ENCODE data around the gene IGF1R. TPM values are rescaled to one million over a fixed set of nuclear protein-coding genes. Genes with fewer than 3 reads are reported as not detected.
A peak's percentile ranks its signal among the peaks of the same experiment; 100 is the strongest.

IGF1R gene
- total RNA-seq, 2 experiments from 2014 or later = 22.8 to 24.7 TPM

- H3K27ac Mint-ChIP-seq = no peak overlapping the region
- H3K9me3 Mint-ChIP-seq = peaks cover 1% of the 10 kb centered on the region
- no peaks in the 10 kb centered on the region for H3K27me3 Mint-ChIP-seq
- no peak for TF ChIP-seq CTCF (IDR thresholded peaks at IDR 0.05)
- no peak overlapping the region for H3K4me3 Mint-ChIP-seq
- intact Hi-C loops (cut with micrococcal nuclease) = no loop called here
- H3K4me1 Mint-ChIP-seq (ENCODE audit: low read depth) = peaks cover 36% of the 10 kb centered on the region
- ChIA-PET CTCF (interaction anchor here (5.3 kb wide), 1 partner anchor 11 kb away, joined by 22 read pairs; no protein-coding TSS in a partner anchor), POLR2A (no interaction called here)
- H3K36me3 Mint-ChIP-seq (ENCODE audit: low read depth) = peaks cover 3% of the 10 kb centered on the region
- no peak for DNase-seq
- no peak for ATAC-seq
Measured at GRCh38 chr15:98870788-98871187, 222.4 kb downstream of the IGF1R start.

- TF ChIP-seq CTCF (IDR thresholded peaks at IDR 0.05) = no peak
- intact Hi-C loops (cut with micrococcal nuclease) = no loop called here
- ATAC-seq (no peak), DNase-seq (no peak)
- Mint-ChIP-seq H3K27me3 (no peaks in the 10 kb centered on the region), H3K36me3 (ENCODE audit: low read depth) (peaks cover 3% of the 10 kb centered on the region), H3K4me3 (no peak overlapping the region), H3K27ac (no peak overlapping the region), H3K9me3 (peaks cover 1% of the 10 kb centered on the region), H3K4me1 (ENCODE audit: low read depth) (peaks cover 33% of the 10 kb centered on the region)
- ChIA-PET CTCF (interaction anchor here (0.9 to 5.3 kb wide), 4 partner anchors 9 to 94 kb away, joined by 4 to 22 read pairs (median 6); no protein-coding TSS in a partner anchor), POLR2A (no interaction called here)
Measured at GRCh38 chr15:98872774-98873173, 224.4 kb downstream of the IGF1R start.

- Mint-ChIP-seq H3K9me3 (peaks cover 1% of the 10 kb centered on the region), H3K4me3 (peak overlapping the region; percentile 0), H3K4me1 (ENCODE audit: low read depth) (peaks cover 33% of the 10 kb centered on the region), H3K27ac (no peak overlapping the region), H3K36me3 (ENCODE audit: low read depth) (peaks cover 3% of the 10 kb centered on the region), H3K27me3 (no peaks in the 10 kb centered on the region)
- peak; percentile 42 for ATAC-seq
- no peak for TF ChIP-seq CTCF (IDR thresholded peaks at IDR 0.05)
- CTCF ChIA-PET = interaction anchor here (0.9 to 5.3 kb wide), 5 partner anchors 8 to 95 kb away, joined by 3 to 22 read pairs (median 4); no protein-coding TSS in a partner anchor
- no peak for DNase-seq
- POLR2A ChIA-PET = no interaction called here
- intact Hi-C loops (cut with micrococcal nuclease) = no loop called here
Measured at GRCh38 chr15:98873441-98874218, 225.3 kb downstream of the IGF1R start.

GRCh38 chr15:98874370-98874769 is 226.0 kb downstream of the IGF1R start:
- Mint-ChIP-seq H3K4me3 (no peak overlapping the region), H3K27me3 (no peaks in the 10 kb centered on the region), H3K9me3 (peaks cover 1% of the 10 kb centered on the region), H3K36me3 (ENCODE audit: low read depth) (peaks cover 3% of the 10 kb centered on the region), H3K27ac (no peak overlapping the region), H3K4me1 (ENCODE audit: low read depth) (peaks cover 33% of the 10 kb centered on the region)
- ChIA-PET CTCF (interaction anchor here (1.0 to 5.3 kb wide), 3 partner anchors 8 to 95 kb away, joined by 3 to 22 read pairs (median 3); no protein-coding TSS in a partner anchor), POLR2A (no interaction called here)
- intact Hi-C loops (cut with micrococcal nuclease) = no loop called here
- ATAC-seq (no peak), DNase-seq (no peak)
- no peak for TF ChIP-seq CTCF (IDR thresholded peaks at IDR 0.05)

- no peak for TF ChIP-seq CTCF (IDR thresholded peaks at IDR 0.05)
- intact Hi-C loops (cut with micrococcal nuclease) = no loop called here
- DNase-seq = no peak
- no peak for ATAC-seq
- Mint-ChIP-seq H3K9me3 (peaks cover 1% of the 10 kb centered on the region), H3K27me3 (no peaks in the 10 kb centered on the region), H3K27ac (no peak overlapping the region), H3K4me1 (ENCODE audit: low read depth) (peaks cover 33% of the 10 kb centered on the region), H3K4me3 (no peak overlapping the region), H3K36me3 (ENCODE audit: low read depth) (peaks cover 3% of the 10 kb centered on the region)
- CTCF ChIA-PET = interaction anchor here (1.0 to 1.5 kb wide), 2 partner anchors 8 to 95 kb away, joined by 3 read pairs; no protein-coding TSS in a partner anchor
- POLR2A ChIA-PET = no interaction called here
Measured at GRCh38 chr15:98874773-98875172, 226.4 kb downstream of the IGF1R start.

Data from activated CD8-positive, alpha-beta T cell treated with anti-CD3 and anti-CD28 coated beads for 36 hours (primary cell).